Neutrophil (primary cell): ENCODE data around the gene PRRG4.
A peak's percentile ranks its signal among the peaks of the same experiment; 100 is the strongest.
"Not testable (repeated sequence)": the region's sequence is repeated elsewhere in the genome, so short reads cannot be mapped to it uniquely, and the experiment has no call there.

Source experiments
- H3K27ac ChIP-seq: fragments of 200-600 bp; sonication (generic); 2 replicates; pipeline ENCODE4 v1.5.1; 2016; ENCODE audit warnings: mild to moderate bottlenecking, moderate library complexity
- H3K27me3 ChIP-seq: fragments of 200-600 bp; sonication (generic); 2 replicates; pipeline ENCODE4 v1.6.0; 2016; ENCODE audit warnings: mild to moderate bottlenecking
- H3K36me3 ChIP-seq: fragments of 200-600 bp; sonication (generic); 2 replicates; pipeline ENCODE4 v1.5.1; 2017
- H3K4me1 ChIP-seq, 2 experiments: fragments of 200-600 bp in 1 of 2; sonication (generic) in 1 of 2; 1 replicate in 1 of 2; 2 replicates in 1 of 2; pipeline versions ENCODE4 v1.5.1 to v1.6.1; 2013 to 2016; ENCODE audit warnings: low read depth in 1 of 2, low read length in 1 of 2, mild to moderate bottlenecking in 1 of 2, moderate library complexity in 1 of 2; ENCODE audit not compliant: control insufficient read depth in 1 of 2, insufficient read depth in 1 of 2
- H3K4me3 ChIP-seq, 2 experiments: fragments of 200-600 bp in 1 of 2; sonication (generic) in 1 of 2; 1 replicate in 1 of 2; 2 replicates in 1 of 2; pipeline ENCODE4 v1.5.1; 2013 to 2016; ENCODE audit warnings: low read depth in 1 of 2, low read length in 1 of 2, mild to moderate bottlenecking in 1 of 2, moderate library complexity in 1 of 2
- H3K9me3 ChIP-seq: fragments of 200-600 bp; sonication (generic); 2 replicates; pipeline ENCODE4 v1.5.1; 2016
- CTCF ChIP-seq: fragments of 200-600 bp; sonication (generic); IDR thresholded peaks from 2 replicates; pipeline ENCODE4 v1.5.1; 2016; ENCODE audit warnings: antibody characterized with exemption

The PRRG4 gene

GRCh38 chr11:32829680-32830412 is at the start of gene PRRG4:
TSS of gene PRRG4 (plus strand) at chr11:32829927. CDS start at chr11:32830530, 603 bp downstream.
- H3K9me3 ChIP-seq = no peaks in the 10 kb centered on the region
- peak within 1 kb of the TSS; percentile 83 for H3K27ac ChIP-seq
- H3K36me3 ChIP-seq = peaks cover 15% of the 10 kb centered on the region
- no peak for TF ChIP-seq CTCF
- peaks cover 7 to 16% of the 10 kb centered on the region in 2 experiments for H3K4me1 ChIP-seq
- peak within 1 kb of the TSS; percentile 88 to 90 for H3K4me3 ChIP-seq
- no peaks in the 10 kb centered on the region for H3K27me3 ChIP-seq

- not testable (repeated sequence) for H3K4me1 ChIP-seq, H3K27me3 ChIP-seq, H3K9me3 ChIP-seq, H3K36me3 ChIP-seq, H3K27ac ChIP-seq, H3K4me3 ChIP-seq
Measured at GRCh38 chr11:32780839-32781238, 48.9 kb upstream of the PRRG4 start.

- no peak overlapping the region for H3K4me3 ChIP-seq
- no peaks in the 10 kb centered on the region for H3K27me3 ChIP-seq
- no peaks in the 10 kb centered on the region for H3K9me3 ChIP-seq
- H3K4me1 ChIP-seq = no peaks in the 10 kb centered on the region
- H3K27ac ChIP-seq = no peak overlapping the region
- TF ChIP-seq CTCF = no peak
- H3K36me3 ChIP-seq = no peaks in the 10 kb centered on the region
Measured at GRCh38 chr11:32781721-32782120, 48.0 kb upstream of the PRRG4 start.

GRCh38 chr11:32785262-32785661 is 44.5 kb upstream of the PRRG4 start:
- Histone ChIP-seq H3K4me3 (no peak overlapping the region), H3K36me3 (no peaks in the 10 kb centered on the region), H3K4me1 (no peaks in the 10 kb centered on the region), H3K27ac (no peak overlapping the region), H3K27me3 (no peaks in the 10 kb centered on the region), H3K9me3 (no peaks in the 10 kb centered on the region)
- no peak for TF ChIP-seq CTCF

GRCh38 chr11:32786811-32787210 is 42.9 kb upstream of the PRRG4 start:
- Histone ChIP-seq H3K9me3 (no peaks in the 10 kb centered on the region), H3K36me3 (no peaks in the 10 kb centered on the region), H3K4me3 (no peak overlapping the region), H3K4me1 (no peaks in the 10 kb centered on the region), H3K27me3 (no peaks in the 10 kb centered on the region), H3K27ac (no peak overlapping the region)
- TF ChIP-seq CTCF = no peak

- no peak overlapping the region for H3K4me3 ChIP-seq
Measured at GRCh38 chr11:32790916-32791315, 38.8 kb upstream of the PRRG4 start.

More at GRCh38 chr11:32790916-32791315, 38.8 kb upstream of the PRRG4 start:
- no peak overlapping the region for H3K27ac ChIP-seq
- H3K9me3 ChIP-seq = no peaks in the 10 kb centered on the region
- peaks cover 6 to 7% of the 10 kb centered on the region in 2 experiments for H3K4me1 ChIP-seq
- no peak for TF ChIP-seq CTCF
- H3K27me3 ChIP-seq = no peaks in the 10 kb centered on the region
- no peaks in the 10 kb centered on the region for H3K36me3 ChIP-seq
